ENCODE measurements around the gene ZFHX3.

DNA sequence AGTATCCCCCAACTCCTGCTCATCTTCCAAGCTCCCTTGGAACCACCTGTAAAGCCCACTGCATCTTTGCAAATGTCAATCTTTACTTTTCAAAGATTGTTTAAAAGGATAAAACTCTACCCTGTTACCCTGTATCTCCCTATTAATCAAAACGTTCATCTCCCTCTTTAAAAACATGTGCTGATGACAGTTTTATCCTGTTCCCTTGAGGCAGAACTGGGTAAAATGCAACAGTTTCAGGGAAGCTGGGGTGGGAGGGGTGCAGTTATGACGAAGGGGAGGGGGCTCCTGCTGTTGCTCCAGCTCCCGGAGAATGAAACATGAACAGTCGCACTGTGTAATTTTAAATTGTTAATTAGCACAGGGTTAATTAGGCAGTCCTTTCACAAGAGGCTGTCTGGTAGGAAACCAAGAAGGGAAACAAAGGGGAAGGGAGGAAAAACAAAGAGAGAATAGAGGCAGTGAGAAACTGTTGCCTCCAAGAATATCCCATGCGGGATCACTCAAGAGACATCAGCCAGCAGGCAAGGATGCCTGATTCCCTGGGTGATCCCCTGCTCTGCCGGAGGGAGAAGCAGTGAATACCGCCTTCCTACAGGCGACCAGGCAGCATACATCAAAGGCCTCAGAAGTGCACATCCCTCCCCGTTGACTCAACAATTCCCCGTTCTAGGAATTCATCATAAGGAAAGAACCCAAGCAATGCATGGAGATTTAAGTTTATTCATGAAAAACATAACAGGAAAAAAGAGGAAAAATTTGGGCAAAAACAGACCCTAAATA lies 84.2 kb downstream of the ZFHX3 start:
- TF ChIP-seq RNF2 (IDR thresholded peaks at IDR 0.05; ENCODE audit: borderline replicate concordance, low read depth, low read length, missing control alignments, poor library complexity, severe bottlenecking) (no peak), TAF1 (IDR thresholded peaks at IDR 0.05; ENCODE audit: low read depth, low read length) (no peak), CTCF (IDR thresholded peaks at IDR 0.05; ENCODE audit: control extremely low read depth in 1 of 3, insufficient read depth in 1 of 3, low read depth in 1 of 3, low read length in 3 of 3) (no peak), POLR2AphosphoS5 (IDR thresholded peaks at IDR 0.05; ENCODE audit: low read depth, low read length) (no peak), HDAC2 (IDR thresholded peaks at IDR 0.05; ENCODE audit: borderline replicate concordance in 1 of 2, low read depth in 2 of 2, low read length in 2 of 2) (no peak), ASH2L (IDR thresholded peaks at IDR 0.05; ENCODE audit: low read length) (no peak), JUN (IDR thresholded peaks at IDR 0.05; ENCODE audit: low read depth, low read length) (no peak), MAX (IDR thresholded peaks at IDR 0.05) (no peak), JUND (IDR thresholded peaks at IDR 0.05; ENCODE audit: low read length) (no peak), SAP30 (IDR thresholded peaks at IDR 0.05; ENCODE audit: insufficient read depth, insufficient replicate concordance, low read length) (no peak), EZH2 (IDR thresholded peaks at IDR 0.05; ENCODE audit: low read depth, low read length, severe bottlenecking) (no peak), ZNF274 (IDR thresholded peaks at IDR 0.05; ENCODE audit: borderline replicate concordance, extremely low read depth, low read length) (no peak), POLR2A (IDR thresholded peaks at IDR 0.05; ENCODE audit: control extremely low read depth in 1 of 2, low read depth in 2 of 2, low read length in 2 of 2) (no peak), CEBPB (IDR thresholded peaks at IDR 0.05; ENCODE audit: low read depth, low read length) (no peak)
